HG02763 (cell line): ENCODE data around the gene TMEM88.

Experiments
- ATAC-seq: cut with Tn5 transposase; IDR thresholded peaks from one replicate; pipeline ENCODE4 v1.9.1; 2021; ENCODE audit warnings: mild to moderate bottlenecking, moderate library complexity; ENCODE audit not compliant: unreplicated experiment

Gene TMEM88

DNA sequence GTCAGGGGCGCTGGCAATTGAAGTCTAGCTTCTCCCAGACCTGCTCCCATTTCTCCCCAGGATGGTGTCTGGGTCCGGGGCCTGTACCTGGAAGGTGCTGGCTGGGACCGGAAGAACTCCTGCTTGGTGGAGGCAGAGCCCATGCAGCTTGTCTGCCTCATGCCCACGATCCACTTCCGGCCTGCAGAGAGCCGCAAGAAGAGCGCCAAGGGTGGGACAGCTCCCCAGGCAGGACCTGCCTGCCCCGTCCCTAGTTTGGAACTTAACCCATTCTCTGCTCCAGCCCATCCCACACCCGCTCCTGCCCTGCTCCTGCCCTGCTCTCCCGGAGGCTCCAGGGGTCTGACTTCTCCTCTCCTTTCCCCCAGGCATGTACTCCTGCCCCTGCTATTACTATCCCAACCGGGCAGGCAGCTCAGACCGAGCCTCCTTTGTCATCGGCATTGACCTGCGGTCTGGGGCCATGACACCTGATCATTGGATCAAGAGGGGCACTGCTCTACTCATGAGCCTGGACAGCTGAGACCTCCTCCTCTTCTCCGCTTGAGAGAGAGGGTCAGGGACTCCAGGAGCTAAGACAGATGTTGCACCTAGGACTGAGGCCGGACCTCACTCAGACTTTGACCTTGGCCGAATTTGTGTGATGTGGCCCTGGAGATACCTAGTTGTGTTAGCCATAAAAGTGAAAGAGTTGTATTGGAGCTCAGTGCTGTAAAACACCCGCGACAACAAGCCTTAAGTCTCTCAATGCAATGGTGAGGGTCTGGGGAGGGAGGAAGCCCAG lies 21.7 kb upstream of the TMEM88 start:
- ATAC-seq: no peak

DNA sequence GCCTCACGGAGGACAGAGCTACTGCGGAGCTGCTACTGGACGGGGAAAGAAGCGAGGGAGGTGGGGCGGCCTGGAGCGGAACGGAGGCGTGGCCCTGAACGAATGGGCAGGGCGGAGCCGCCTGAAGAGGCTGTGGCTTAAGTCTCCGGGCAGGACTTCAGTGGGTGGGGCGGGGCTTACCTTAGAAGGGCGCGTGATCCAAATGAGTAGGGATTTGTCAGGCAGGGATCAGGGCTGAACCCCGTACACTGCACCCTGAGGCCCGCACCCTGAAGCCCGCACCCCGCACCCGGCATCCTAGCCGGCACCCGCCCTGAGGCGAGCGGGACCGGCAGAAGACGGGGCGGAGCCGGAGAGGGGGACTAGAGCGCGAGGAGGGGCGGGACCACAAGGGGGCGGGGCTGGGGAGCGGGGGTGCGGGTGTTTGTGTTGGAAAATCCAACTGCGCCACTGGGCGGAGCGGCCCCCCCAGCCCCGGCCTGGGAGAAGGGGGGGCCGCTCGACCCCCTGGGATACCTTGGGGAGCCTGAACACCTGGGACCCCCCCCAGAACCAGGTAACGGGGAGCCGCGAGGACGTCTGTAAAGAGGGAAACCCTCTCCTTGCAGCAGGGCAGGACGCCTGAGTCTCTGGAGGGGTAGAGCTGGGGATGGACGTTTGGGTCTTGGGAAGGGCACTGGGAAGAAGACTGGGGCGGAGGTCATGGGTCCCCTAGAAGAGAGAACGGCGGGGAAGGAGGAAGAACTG lies 20.9 kb upstream of the TMEM88 start, which contains the start of gene KDM6B:
TSS of gene KDM6B (plus strand) at position 423 of the 747 bp plus-strand sequence. CDS start 11,338 bp downstream, outside the sequence.
- no peak for ATAC-seq

GRCh38 chr17:7834542-7834956 lies 20.3 kb upstream of the TMEM88 start:
- no peak for ATAC-seq

- ATAC-seq: peak; percentile 53
Observed at GRCh38 chr17:7834957-7835813, 19.7 kb upstream of the TMEM88 start.

DNA sequence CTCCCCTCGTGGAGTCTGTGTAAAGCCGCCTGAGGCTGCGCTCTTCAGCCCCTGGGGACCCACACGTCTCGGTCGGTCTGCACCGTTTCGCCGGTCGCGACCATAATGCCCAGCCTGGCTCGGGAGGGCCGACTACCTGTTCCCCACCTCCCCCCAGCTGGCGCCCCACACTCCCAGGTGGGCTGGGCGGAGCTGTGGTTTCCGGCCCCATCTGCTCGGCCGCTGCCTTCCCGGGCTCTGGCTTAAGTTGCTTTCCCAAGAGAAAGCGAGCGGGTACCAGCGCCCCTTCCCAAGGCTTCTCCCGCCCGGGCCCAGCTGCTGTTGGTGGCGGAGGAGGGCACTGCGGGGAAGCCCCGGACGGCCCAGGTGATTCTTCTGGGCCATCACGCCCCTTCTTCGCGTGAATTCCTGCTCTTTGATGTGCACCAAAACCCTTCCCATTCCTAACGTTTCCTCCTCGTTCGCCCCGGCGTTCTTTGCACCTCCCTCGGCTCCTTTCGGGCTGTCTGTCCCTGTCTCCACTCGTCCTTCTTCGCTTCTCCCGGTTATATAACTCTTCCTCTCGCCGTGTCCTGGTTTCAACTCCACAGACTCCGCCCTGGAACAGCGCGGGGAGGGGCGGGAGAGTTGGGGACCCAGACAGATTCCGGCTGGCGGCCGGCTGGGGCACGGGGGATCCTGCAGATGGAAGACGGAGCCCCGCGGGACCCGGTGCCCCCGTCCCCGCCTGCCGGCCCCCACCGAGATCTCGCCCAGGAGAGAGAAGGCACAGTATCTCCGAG lies 18.9 kb upstream of the TMEM88 start:
- no peak for ATAC-seq

DNA sequence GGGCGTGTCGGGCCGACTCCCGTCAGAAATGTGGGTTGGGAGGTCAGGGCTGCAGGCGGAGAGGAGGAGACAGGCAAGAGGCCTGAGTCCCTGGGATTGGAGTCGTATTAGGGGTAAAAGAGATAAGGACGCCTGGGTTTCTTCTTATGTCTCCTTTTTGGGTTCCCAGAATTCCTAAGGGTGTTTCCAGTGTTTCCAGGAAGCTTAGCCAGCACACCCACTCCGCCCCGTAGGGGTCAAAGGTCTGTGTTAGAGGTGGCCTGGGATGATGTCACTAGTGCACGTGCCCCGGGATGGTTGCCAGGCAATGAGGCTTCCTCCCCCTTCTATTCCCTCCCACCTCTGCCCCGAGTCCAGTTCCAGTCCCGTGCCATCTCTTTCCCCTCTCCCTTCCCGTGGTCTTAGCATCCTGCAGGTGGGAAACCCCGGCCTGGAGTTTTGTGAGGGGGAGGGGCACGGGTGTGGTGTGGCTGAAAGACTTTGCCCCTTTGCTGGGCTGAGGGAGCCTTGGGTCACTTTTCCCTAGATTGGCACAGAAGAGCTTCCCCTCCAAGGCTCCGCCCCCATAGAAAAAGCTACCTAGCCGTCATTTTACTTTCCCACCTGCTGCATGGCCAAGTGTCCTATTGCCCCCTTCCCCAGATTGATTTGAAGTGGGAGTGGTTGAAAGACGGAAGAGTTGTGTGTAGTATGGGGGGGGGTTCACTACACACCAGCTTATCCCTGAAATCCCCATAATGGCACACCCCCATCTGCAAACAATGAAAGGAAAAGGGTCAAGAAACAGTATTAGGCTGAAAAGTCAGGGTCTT lies 18.1 kb upstream of the TMEM88 start:
- ATAC-seq: no peak

DNA sequence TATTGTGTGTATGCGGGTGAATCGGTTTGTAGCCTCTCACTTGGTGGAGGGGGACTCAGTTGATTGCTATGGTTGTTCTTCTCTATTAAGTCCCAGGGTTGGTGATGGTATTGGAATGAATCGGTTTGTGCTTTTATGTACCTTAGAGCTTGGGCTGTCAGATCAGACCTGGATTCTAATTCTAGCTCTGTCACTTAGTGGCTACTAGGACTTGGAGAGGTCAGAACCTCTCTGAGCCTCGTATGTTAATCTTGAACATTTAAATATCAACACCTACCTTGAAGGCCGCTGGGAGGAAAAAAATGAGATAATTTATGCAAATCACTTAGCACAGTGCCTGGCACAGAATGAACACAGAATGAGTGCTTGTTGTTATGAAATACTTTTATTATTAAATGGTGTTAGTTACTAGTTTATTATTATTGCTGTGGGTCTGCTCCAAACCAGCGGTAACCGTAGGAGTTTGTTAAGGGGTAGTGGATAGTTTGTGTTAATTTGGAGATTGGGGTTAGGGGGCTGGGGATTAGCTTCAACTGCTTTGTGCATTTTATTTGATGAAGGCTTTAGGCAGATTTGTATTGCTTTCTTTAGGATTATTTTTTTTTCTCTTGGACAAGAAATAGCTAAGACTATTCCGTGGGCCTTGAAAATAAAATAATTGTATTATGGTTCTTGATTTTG lies 17.3 kb upstream of the TMEM88 start:
- ATAC-seq: no peak

- ATAC-seq: no peak
Observed at GRCh38 chr17:7838090-7839075, 16.5 kb upstream of the TMEM88 start.

DNA sequence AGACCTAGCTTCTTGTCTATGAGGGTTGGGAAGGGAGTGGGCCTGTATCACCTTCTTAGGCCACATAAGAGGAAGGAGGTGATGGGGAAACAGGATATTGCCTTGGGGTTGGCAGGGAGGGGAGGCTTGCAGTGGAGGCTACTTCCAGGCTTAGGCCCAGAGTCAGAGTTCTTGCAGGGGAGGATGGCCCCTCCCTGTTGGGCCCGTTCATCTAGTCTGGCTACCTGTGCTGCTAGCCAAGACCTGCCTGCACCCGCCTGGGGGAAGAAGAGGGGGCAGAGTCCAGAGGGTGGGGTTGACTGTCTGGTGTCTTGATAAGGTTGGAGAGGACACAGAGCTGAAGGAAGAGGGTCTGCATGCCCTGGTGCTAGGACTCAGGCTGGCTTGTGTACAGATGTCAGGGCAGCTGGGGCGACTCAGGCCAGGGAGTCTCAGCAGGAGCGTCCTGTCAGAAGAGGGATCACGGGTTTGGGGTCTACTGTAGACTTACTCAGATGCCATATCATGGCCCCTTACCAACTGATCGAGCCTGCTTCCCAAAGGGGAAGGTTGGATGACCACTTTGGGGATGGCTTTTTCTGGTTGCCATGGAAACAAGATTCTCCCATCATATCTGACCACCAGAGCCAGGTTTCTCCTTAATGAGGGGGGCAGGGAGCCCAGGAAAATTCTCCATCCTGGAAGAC lies 15.5 kb upstream of the TMEM88 start:
- no peak for ATAC-seq

- ATAC-seq: no peak
Observed at GRCh38 chr17:7839876-7840261, 15.0 kb upstream of the TMEM88 start.

- no peak for ATAC-seq
Observed at GRCh38 chr17:7840441-7840840, 14.4 kb upstream of the TMEM88 start.

GRCh38 chr17:7840875-7841274 lies 14.0 kb upstream of the TMEM88 start:
- ATAC-seq: no peak

DNA sequence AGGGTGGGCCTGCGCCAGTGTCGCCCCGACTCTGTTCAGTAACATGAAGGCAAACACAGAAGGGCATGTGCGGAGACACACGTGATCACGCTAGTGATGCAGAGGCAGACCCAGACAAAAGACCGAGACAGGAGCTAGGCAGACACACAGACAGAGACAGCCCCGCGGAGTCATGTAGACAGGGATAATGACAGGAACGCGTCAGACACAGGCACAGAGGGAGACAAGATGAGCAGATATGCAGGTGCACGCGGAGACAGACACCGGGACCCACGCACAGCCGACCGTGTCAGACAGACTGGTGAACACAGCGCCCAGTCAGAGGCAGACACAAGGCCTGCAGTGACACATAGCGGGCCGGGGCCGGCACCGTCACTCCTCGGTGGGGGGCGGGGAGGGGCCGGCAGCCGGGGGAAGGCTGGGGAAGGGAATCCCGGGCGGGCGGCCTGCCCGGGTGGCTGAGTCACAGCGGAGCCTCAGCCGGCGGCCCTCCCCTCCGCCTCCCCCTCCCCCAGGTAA lies 13.4 kb upstream of the TMEM88 start:
- ATAC-seq: peak; percentile 3

GRCh38 chr17:7841915-7842379 lies 12.9 kb upstream of the TMEM88 start:
- ATAC-seq: peak; percentile 27

DNA sequence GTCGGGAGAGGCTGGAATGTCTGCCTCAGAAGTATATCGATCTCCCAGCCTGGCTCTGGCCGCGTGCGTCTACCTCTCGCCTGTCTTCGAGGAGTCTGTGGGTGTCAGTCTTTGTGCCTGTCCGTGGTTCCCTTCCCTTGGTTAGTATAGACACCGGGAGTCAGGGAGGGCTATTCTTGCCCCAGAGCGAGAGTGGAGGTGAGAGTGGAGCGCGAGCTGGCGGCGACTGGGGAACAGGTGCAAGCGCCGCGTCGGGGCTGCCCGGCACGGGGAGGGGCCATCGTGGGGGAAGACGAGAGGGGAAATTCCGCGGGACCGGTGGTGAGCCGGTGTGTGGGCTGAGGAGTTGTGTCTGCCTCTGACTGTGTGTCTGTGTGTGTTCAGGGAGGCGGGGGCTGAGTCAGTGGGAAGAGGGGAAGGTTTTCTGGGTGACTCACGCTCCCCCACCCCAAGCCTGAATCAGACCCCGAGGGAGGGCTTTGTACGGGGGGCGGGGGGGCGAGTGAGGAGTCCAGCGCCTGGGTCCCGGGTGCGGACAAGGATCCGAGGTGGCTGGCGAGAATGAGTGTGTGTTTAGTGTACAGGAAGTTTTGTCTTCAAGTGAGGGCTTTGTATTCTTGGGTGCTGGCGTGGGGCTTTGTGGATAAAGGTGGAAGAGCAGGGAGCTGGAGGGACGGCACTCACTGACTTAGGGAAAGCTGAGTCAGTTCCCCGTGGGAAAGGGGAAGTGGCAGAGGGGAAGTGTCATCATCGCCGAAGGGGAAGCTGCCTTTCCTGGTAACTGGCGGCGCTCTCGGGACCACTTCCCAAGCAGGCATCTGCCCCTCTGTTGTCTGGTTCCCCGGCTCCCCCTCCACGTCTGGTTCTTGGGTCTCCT lies 12.2 kb upstream of the TMEM88 start:
- ATAC-seq: peak; percentile 29

DNA sequence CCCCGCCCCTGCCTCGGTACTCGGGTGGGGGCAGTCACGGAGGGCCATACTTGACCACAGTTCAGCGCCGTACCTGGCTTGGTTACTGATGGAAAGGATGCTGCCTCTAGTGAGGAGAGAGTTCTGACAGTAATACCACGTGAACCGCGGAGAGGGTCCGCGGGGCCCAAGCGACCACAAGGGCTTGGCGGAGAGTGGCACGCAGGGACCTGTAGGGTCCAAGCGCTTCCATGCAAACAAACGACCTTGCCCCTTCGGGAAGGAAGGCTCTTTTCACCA lies 11.7 kb upstream of the TMEM88 start:
- ATAC-seq: peak; percentile 1
